ENCODE data around the gene APC. TPM values are rescaled to one million over a fixed set of nuclear protein-coding genes. Genes with fewer than 3 reads are reported as not detected.
"Not testable (repeated sequence)": the region's sequence is repeated elsewhere in the genome, so short reads cannot be mapped to it uniquely, and the experiment has no call there.

APC gene
- total RNA-seq, 4 donors from 2014 or later: 77.8 to 109 (median 85.7) TPM

DNA sequence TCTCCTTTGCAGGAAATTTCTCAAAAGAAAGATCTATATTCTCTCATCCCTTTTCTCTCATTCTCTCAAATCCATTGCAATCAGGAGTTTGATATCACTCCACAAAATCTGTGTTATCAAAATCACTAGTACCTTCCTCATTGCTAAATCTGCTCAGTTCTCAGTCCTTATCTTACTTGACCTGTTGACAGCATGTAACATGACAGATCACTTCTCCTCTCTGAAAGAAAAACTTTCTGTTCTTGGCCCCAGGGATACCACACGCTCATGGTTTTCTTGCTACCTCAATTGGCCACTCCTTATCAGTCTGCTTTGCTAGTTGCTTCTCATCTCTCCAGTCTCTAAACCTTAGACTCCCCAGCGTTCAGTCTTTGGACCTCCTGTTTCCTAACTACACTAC is 145.5 kb downstream of the APC start:
- intact Hi-C loops (cut with DNase I; ENCODE audit: low total_unique reads): no loop called here
- WGBS, 2 donors (ENCODE audit: low coverage in 1 of 2): 94% methylated on average over 2 of the region's 2 CpGs
- no peaks in the 10 kb centered on the region for H3K4me1 ChIP-seq
- peaks cover 0 to 52% (median 17%) of the 10 kb centered on the region in 4 donors for H3K36me3 ChIP-seq
- no peak overlapping the region for H3K4me3 ChIP-seq
- H3K27ac ChIP-seq: no peak overlapping the region
- no peaks in the 10 kb centered on the region for H3K27me3 ChIP-seq
- no peak for TF ChIP-seq POLR2A (IDR thresholded peaks at IDR 0.05)
- TF ChIP-seq, protein P1, sequence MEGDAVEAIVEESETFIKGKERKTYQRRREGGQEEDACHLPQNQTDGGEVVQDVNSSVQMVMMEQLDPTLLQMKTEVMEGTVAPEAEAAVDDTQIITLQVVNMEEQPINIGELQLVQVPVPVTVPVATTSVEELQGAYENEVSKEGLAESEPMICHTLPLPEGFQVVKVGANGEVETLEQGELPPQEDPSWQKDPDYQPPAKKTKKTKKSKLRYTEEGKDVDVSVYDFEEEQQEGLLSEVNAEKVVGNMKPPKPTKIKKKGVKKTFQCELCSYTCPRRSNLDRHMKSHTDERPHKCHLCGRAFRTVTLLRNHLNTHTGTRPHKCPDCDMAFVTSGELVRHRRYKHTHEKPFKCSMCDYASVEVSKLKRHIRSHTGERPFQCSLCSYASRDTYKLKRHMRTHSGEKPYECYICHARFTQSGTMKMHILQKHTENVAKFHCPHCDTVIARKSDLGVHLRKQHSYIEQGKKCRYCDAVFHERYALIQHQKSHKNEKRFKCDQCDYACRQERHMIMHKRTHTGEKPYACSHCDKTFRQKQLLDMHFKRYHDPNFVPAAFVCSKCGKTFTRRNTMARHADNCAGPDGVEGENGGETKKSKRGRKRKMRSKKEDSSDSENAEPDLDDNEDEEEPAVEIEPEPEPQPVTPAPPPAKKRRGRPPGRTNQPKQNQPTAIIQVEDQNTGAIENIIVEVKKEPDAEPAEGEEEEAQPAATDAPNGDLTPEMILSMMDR (IDR thresholded peaks at IDR 0.05): no peak
- TF ChIP-seq POLR2AphosphoS5 (IDR thresholded peaks at IDR 0.05): no peak
- TF ChIP-seq EP300 (IDR thresholded peaks at IDR 0.05; ENCODE audit: low read depth): no peak
- in situ Hi-C loops (cut with MboI; ENCODE audit: low pct_ligation_motif_present in 1 of 4, low pct_unique_long_range_greater_than_20kb in 1 of 4, low sequenced_read_pairs in 3 of 4): no loop called here
- H3K9me3 ChIP-seq: no peaks in the 10 kb centered on the region
- no peak for DNase-seq

DNA sequence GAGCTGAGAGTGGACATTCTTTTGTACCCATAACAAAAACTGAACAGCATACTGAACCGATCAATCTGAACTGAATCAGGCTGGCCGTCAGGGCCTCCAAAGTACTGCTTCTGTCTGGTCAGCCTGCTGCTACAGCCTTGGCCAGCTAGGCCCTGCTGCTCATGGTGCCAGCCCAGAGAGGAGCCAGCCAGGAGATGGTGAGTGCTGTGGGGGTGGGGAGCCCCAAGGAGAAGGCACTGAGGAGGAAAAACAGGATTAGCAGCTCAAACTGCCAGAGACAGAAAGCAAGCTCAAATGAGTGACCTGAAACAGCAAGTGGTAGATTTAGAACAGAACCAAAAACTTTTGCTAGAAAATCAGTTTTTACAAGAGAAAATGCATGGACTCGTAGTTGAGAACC is 147.3 kb downstream of the APC start:
- DNase-seq: no peak
- 86 to 99% methylated on average over 1 to 3 of the region's 3 CpGs for WGBS, 2 donors (ENCODE audit: low coverage in 1 of 2)
- Histone ChIP-seq H3K27me3 (no peaks in the 10 kb centered on the region), H3K27ac (no peak overlapping the region), H3K36me3 (peaks cover 0 to 43% (median 15%) of the 10 kb centered on the region in 4 donors), H3K4me3 (no peak overlapping the region), H3K9me3 (no peaks in the 10 kb centered on the region), H3K4me1 (no peaks in the 10 kb centered on the region)
- intact Hi-C loops (cut with DNase I; ENCODE audit: low total_unique reads): no loop called here
- TF ChIP-seq, protein P1 (IDR thresholded peaks at IDR 0.05): no peak
- TF ChIP-seq POLR2A (IDR thresholded peaks at IDR 0.05) (no peak), EP300 (IDR thresholded peaks at IDR 0.05; ENCODE audit: low read depth) (no peak), POLR2AphosphoS5 (IDR thresholded peaks at IDR 0.05) (no peak)
- in situ Hi-C loops (cut with MboI; ENCODE audit: low pct_ligation_motif_present in 1 of 4, low pct_unique_long_range_greater_than_20kb in 1 of 4, low sequenced_read_pairs in 3 of 4): no loop called here

DNA sequence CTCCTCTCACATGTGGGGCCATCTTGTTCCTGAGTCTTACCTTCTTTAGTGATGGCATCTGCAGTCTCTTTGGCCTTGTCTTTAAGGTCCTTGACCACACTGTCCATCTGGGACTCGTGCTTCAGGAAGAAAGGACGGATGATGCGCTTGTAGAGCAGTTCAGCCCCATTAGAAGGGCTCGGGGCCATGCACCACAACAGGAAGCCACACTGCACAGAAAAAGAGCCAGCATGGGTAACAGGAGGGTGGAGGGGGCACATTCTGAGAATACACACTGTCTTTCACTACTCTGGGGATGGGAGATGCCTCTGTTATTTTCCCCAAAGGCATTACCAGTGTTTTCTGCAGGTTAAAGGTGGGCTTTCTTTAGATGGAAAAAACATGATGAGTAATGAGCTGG is 149.3 kb downstream of the APC start:
- WGBS, 2 donors (ENCODE audit: low coverage in 1 of 2): 85% methylated on average over 4 of the region's 4 CpGs; no CpG with 5 or more reads in 1 of the 2 donors

GRCh38 chr5:112892066-112892465 is 154.4 kb downstream of the APC start:
- in situ Hi-C loops (cut with MboI; ENCODE audit: low pct_ligation_motif_present in 1 of 4, low pct_unique_long_range_greater_than_20kb in 1 of 4, low sequenced_read_pairs in 3 of 4); H3K4me3 ChIP-seq; H3K27me3 ChIP-seq; H3K9me3 ChIP-seq; DNase-seq; H3K4me1 ChIP-seq; H3K27ac ChIP-seq; intact Hi-C loops (cut with DNase I; ENCODE audit: low total_unique reads): not testable (repeated sequence)
- 83 to 86% methylated on average over 2 to 8 of the region's 8 CpGs for WGBS, 2 donors (ENCODE audit: low coverage in 1 of 2)
- H3K36me3 ChIP-seq: peaks cover 0 to 16% (median under 1%) of the 10 kb centered on the region in 4 donors

More for the DNA sequence above, 149.3 kb downstream of the APC start:
- Histone ChIP-seq H3K9me3 (no peaks in the 10 kb centered on the region), H3K36me3 (peaks cover 0 to 36% (median 13%) of the 10 kb centered on the region in 4 donors), H3K4me3 (no peak overlapping the region), H3K4me1 (no peaks in the 10 kb centered on the region), H3K27me3 (no peaks in the 10 kb centered on the region), H3K27ac (no peak overlapping the region)
- TF ChIP-seq POLR2A (IDR thresholded peaks at IDR 0.05) (no peak), POLR2AphosphoS5 (IDR thresholded peaks at IDR 0.05) (no peak), EP300 (IDR thresholded peaks at IDR 0.05; ENCODE audit: low read depth) (no peak)
- TF ChIP-seq, protein P1 (IDR thresholded peaks at IDR 0.05): no peak
- in situ Hi-C loops (cut with MboI; ENCODE audit: low pct_ligation_motif_present in 1 of 4, low pct_unique_long_range_greater_than_20kb in 1 of 4, low sequenced_read_pairs in 3 of 4): no loop called here
- intact Hi-C loops (cut with DNase I; ENCODE audit: low total_unique reads): no loop called here
- DNase-seq: no peak

DNA sequence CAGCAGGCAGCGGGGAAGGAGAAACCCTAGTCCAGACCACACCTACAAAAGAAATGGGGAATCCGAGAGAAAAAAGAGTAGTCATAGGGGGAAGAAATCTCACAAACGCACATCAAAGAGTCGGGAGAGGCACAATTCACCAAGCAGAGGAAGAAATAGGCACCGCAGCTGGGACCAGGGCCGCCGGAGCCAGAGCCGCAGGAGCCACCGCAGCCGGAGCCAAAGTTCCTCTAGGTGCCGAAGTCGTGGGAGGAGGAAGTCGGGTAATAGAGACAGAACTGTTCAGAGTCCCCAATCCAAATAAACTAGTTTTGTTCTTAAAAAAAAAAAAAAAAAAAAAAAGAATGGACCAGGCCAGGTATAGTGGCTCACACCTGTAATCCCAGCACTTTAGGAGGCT is 155.1 kb downstream of the APC start:
- no peak for DNase-seq
- peaks cover 0 to 7% (median 0%) of the 10 kb centered on the region in 4 donors for H3K4me1 ChIP-seq

More for the DNA sequence above, 155.1 kb downstream of the APC start:
- Histone ChIP-seq H3K36me3 (peaks cover 0 to 17% (median 0%) of the 10 kb centered on the region in 4 donors), H3K27me3 (no peaks in the 10 kb centered on the region), H3K9me3 (no peaks in the 10 kb centered on the region), H3K4me3 (no peak overlapping the region), H3K27ac (no peak overlapping the region)
- 93 to 95% methylated on average over 3 to 13 of the region's 13 CpGs for WGBS, 2 donors (ENCODE audit: low coverage in 1 of 2)
- in situ Hi-C loops (cut with MboI; ENCODE audit: low pct_ligation_motif_present in 1 of 4, low pct_unique_long_range_greater_than_20kb in 1 of 4, low sequenced_read_pairs in 3 of 4): no loop called here
- TF ChIP-seq POLR2AphosphoS5 (IDR thresholded peaks at IDR 0.05) (no peak), EP300 (IDR thresholded peaks at IDR 0.05; ENCODE audit: low read depth) (no peak), POLR2A (IDR thresholded peaks at IDR 0.05) (no peak)
- TF ChIP-seq, protein P1 (IDR thresholded peaks at IDR 0.05): no peak
- intact Hi-C loops (cut with DNase I; ENCODE audit: low total_unique reads): no loop called here
